Nephron (organoid): ENCODE data around the gene ANKRA2.

Source experiments
- H3K27ac Mint-ChIP-seq, 3 experiments: 2 replicates each; pipeline ENCODE4 v1.8.0; 2020; ENCODE audit warnings: mixed read lengths in 3 of 3, mild to moderate bottlenecking in 2 of 3, moderate library complexity in 1 of 3
- H3K27me3 Mint-ChIP-seq: 2 replicates; pipeline ENCODE4 v1.8.0; 2021; ENCODE audit warnings: low read depth, mild to moderate bottlenecking, moderate library complexity, mixed read lengths
- H3K36me3 Mint-ChIP-seq: 2 replicates; pipeline ENCODE4 v1.8.0; 2020; ENCODE audit warnings: low read depth, mixed read lengths
- H3K4me1 Mint-ChIP-seq: 2 replicates; pipeline ENCODE4 v1.8.0; 2020; ENCODE audit warnings: mixed read lengths
- H3K4me3 Mint-ChIP-seq, 3 experiments: 2 replicates each; pipeline ENCODE4 v1.8.0; 2020; ENCODE audit warnings: mild to moderate bottlenecking in 3 of 3, mixed read lengths in 3 of 3, moderate library complexity in 2 of 3
- H3K9me3 Mint-ChIP-seq: 2 replicates; pipeline ENCODE4 v1.8.0; 2020; ENCODE audit warnings: mixed read lengths
- CTCF ChIP-seq, 3 experiments: fragments of 200-600 bp; sonication (generic); IDR thresholded peaks; one replicate each; pipeline ENCODE4 v1.5.0; 2021; ENCODE audit warnings: antibody characterized with exemption in 3 of 3; ENCODE audit not compliant: unreplicated experiment in 3 of 3

ANKRA2 gene

GRCh38 chr5:73591698-73592501, 26.5 kb upstream of the ANKRA2 start:
- Mint-ChIP-seq H3K4me1 (no peaks in the 10 kb centered on the region), H3K9me3 (no peaks in the 10 kb centered on the region), H3K36me3 (no peaks in the 10 kb centered on the region), H3K4me3 (no peak overlapping the region), H3K27me3 (no peaks in the 10 kb centered on the region), H3K27ac (no peak overlapping the region)
- TF ChIP-seq CTCF (IDR thresholded peaks at IDR 0.05; ENCODE audit: unreplicated experiment in 3 of 3), result no peak

- TF ChIP-seq CTCF (IDR thresholded peaks at IDR 0.05; ENCODE audit: unreplicated experiment in 3 of 3), result peak; percentile 84 to 89 (median 89)
- Mint-ChIP-seq H3K27me3 (no peaks in the 10 kb centered on the region), H3K36me3 (no peaks in the 10 kb centered on the region), H3K27ac (no peak overlapping the region), H3K4me1 (no peaks in the 10 kb centered on the region), H3K4me3 (no peak overlapping the region), H3K9me3 (no peaks in the 10 kb centered on the region)
These were observed 25.8 kb upstream of the ANKRA2 start for GRCh38 chr5:73591102-73591695.

- Mint-ChIP-seq H3K4me3 (no peak overlapping the region), H3K27me3 (no peaks in the 10 kb centered on the region), H3K4me1 (no peaks in the 10 kb centered on the region), H3K36me3 (no peaks in the 10 kb centered on the region), H3K9me3 (no peaks in the 10 kb centered on the region), H3K27ac (no peak overlapping the region)
- no peak for TF ChIP-seq CTCF (IDR thresholded peaks at IDR 0.05; ENCODE audit: unreplicated experiment in 3 of 3)
These were observed 22.5 kb upstream of the ANKRA2 start for GRCh38 chr5:73587923-73588322.

- H3K9me3 Mint-ChIP-seq, result no peaks in the 10 kb centered on the region
- H3K27ac Mint-ChIP-seq, result no peak overlapping the region
- H3K36me3 Mint-ChIP-seq, result peaks cover 22% of the 10 kb centered on the region
- no peaks in the 10 kb centered on the region for H3K27me3 Mint-ChIP-seq
- H3K4me3 Mint-ChIP-seq, result no peak overlapping the region
- H3K4me1 Mint-ChIP-seq, result no peaks in the 10 kb centered on the region
- TF ChIP-seq CTCF (IDR thresholded peaks at IDR 0.05; ENCODE audit: unreplicated experiment in 3 of 3), result no peak
These were observed 17.1 kb upstream of the ANKRA2 start for GRCh38 chr5:73582285-73583145.

GRCh38 chr5:73565969-73566547, 619 bp upstream of the ANKRA2 start:
- H3K9me3 Mint-ChIP-seq, result no peaks in the 10 kb centered on the region
- H3K4me1 Mint-ChIP-seq, result peaks cover 33% of the 10 kb centered on the region
- peak overlapping the region; percentile 97 for H3K4me3 Mint-ChIP-seq
- peaks cover 15% of the 10 kb centered on the region for H3K36me3 Mint-ChIP-seq
- no peaks in the 10 kb centered on the region for H3K27me3 Mint-ChIP-seq
- H3K27ac Mint-ChIP-seq, result peak overlapping the region; percentile 95 to 99 (median 99)
- TF ChIP-seq CTCF (IDR thresholded peaks at IDR 0.05; ENCODE audit: unreplicated experiment in 3 of 3), result no peak
